ENCODE data around the gene CSMD2.

- TF ChIP-seq CTCF (IDR thresholded peaks at IDR 0.05; ENCODE audit: low read length), result no peak
- no peak for TF ChIP-seq EZH2phosphoT487 (IDR thresholded peaks at IDR 0.05; ENCODE audit: low read length)
- no peak for TF ChIP-seq EZH2 (optimal IDR thresholded peaks at IDR 0.05; ENCODE audit: low read depth, low read length)
These were observed 207.2 kb downstream of the CSMD2 start for GRCh38 chr1:33957854-33958253.

All from MM.1S (cell line).